HG03139 (cell line): ENCODE data around the gene PTPRN2.

Source experiments
- ATAC-seq: cut with Tn5 transposase; IDR thresholded peaks from one replicate; pipeline ENCODE4 v1.9.1; 2021; ENCODE audit not compliant: unreplicated experiment

The PTPRN2 gene

GRCh38 chr7:158013085-158013668 is 574.4 kb downstream of the PTPRN2 start:
- no peak for ATAC-seq

GRCh38 chr7:158011941-158012340 is 575.7 kb downstream of the PTPRN2 start:
- ATAC-seq = no peak

- ATAC-seq = no peak
These were observed 576.5 kb downstream of the PTPRN2 start for GRCh38 chr7:158010961-158011693.

GRCh38 chr7:158009886-158010285 is 577.7 kb downstream of the PTPRN2 start:
- ATAC-seq = no peak

GRCh38 chr7:158008267-158008666 is 579.4 kb downstream of the PTPRN2 start:
- ATAC-seq = no peak

- ATAC-seq = no peak
These were observed 579.8 kb downstream of the PTPRN2 start for GRCh38 chr7:158007697-158008257.

- no peak for ATAC-seq
These were observed 580.6 kb downstream of the PTPRN2 start for GRCh38 chr7:158006841-158007696.

- ATAC-seq = no peak
These were observed 582.1 kb downstream of the PTPRN2 start for GRCh38 chr7:158005531-158005930.

- ATAC-seq = no peak
These were observed 583.5 kb downstream of the PTPRN2 start for GRCh38 chr7:158004123-158004490.

- no peak for ATAC-seq
These were observed 584.0 kb downstream of the PTPRN2 start for GRCh38 chr7:158003441-158004122.

- no peak for ATAC-seq
These were observed 585.0 kb downstream of the PTPRN2 start for GRCh38 chr7:158002486-158003080.

- no peak for ATAC-seq
These were observed 585.9 kb downstream of the PTPRN2 start for GRCh38 chr7:158001621-158002320.

- no peak for ATAC-seq
These were observed 586.6 kb downstream of the PTPRN2 start for GRCh38 chr7:158001003-158001402.

- no peak for ATAC-seq
These were observed 587.5 kb downstream of the PTPRN2 start for GRCh38 chr7:158000160-158000559.

- no peak for ATAC-seq
These were observed 588.6 kb downstream of the PTPRN2 start for GRCh38 chr7:157998884-157999552.

GRCh38 chr7:157997471-157997870 is 590.2 kb downstream of the PTPRN2 start:
- no peak for ATAC-seq

- no peak for ATAC-seq
These were observed 590.6 kb downstream of the PTPRN2 start for GRCh38 chr7:157997080-157997440.

GRCh38 chr7:157996359-157997079 is 591.1 kb downstream of the PTPRN2 start:
- ATAC-seq = no peak

GRCh38 chr7:157995815-157996214 is 591.8 kb downstream of the PTPRN2 start:
- no peak for ATAC-seq
